Lower lobe of right lung (tissue), 2 donors: ENCODE measurements around the gene DDB1. TPM values are rescaled to one million over a fixed set of nuclear protein-coding genes. Genes with fewer than 3 reads are reported as not detected.

Source experiments
- ATAC-seq, 2 donors: fragments of 200-7000 bp; cut with Tn5 transposase; one replicate each; pipeline ENCODE4 v1.9.1; 2020 to 2022; ENCODE audit warnings: mild to moderate bottlenecking in 2 of 2, moderate library complexity in 2 of 2
- DNase-seq: peaks from one replicate; pipeline ENCODE4 v3.0.0-alpha.2; 2020
- H3K27ac ChIP-seq: fragments of 200-600 bp; one replicate; pipeline ENCODE4 v1.8.0; 2022
- H3K27me3 ChIP-seq: fragments of 200-600 bp; one replicate; pipeline ENCODE4 v1.8.0; 2022; ENCODE audit warnings: low read depth
- H3K36me3 ChIP-seq: fragments of 200-600 bp; one replicate; pipeline ENCODE4 v1.8.0; 2022; ENCODE audit warnings: mild to moderate bottlenecking
- H3K4me1 ChIP-seq: fragments of 200-600 bp; one replicate; pipeline ENCODE4 v1.8.0; 2022
- H3K4me3 ChIP-seq: fragments of 200-600 bp; one replicate; pipeline ENCODE4 v1.8.0; 2022; ENCODE audit warnings: mild to moderate bottlenecking
- H3K9me3 ChIP-seq: fragments of 200-600 bp; one replicate; pipeline ENCODE4 v1.8.0; 2022
- CTCF ChIP-seq: fragments of 200-600 bp; IDR thresholded peaks from one replicate; pipeline ENCODE4 v1.8.0; 2022; ENCODE audit warnings: antibody characterized with exemption, mild to moderate bottlenecking
- intact Hi-C: fragments of 100-400 bp; cut with DNase I; formaldehyde crosslinking; loops from one replicate; pipeline ENCODE4 v1.11.0; 2022
- total RNA-seq: library from RNA; stranded (reverse); fragmentation: NEBNext Ultra II Directional; extraction: Animal tissue kit (Norgen Biotek cat#: 25700); gene quantifications from one replicate; pipeline ENCODE4 v1.2.1, GENCODE V29; 2021
- donor health status: DM: no; HTN: yes; CAD: no; lungs with severe emphysema.

DDB1 gene
- total RNA-seq, 1 donor from 2014 or later: 122 TPM

- Histone ChIP-seq H3K27ac (no peak overlapping the region), H3K27me3 (no peaks in the 10 kb centered on the region), H3K4me3 (no peak overlapping the region), H3K36me3 (peaks cover 11% of the 10 kb centered on the region), H3K4me1 (peaks cover 54% of the 10 kb centered on the region), H3K9me3 (no peaks in the 10 kb centered on the region)
- DNase-seq: no peak
- no peak for TF ChIP-seq CTCF
- ATAC-seq: no peak
- intact Hi-C loops: no loop called here
Observed at GRCh38 chr11:61359516-61359915, 26.6 kb upstream of the DDB1 start.

GRCh38 chr11:61358566-61358965, 25.7 kb upstream of the DDB1 start:
- Histone ChIP-seq H3K27ac (no peak overlapping the region), H3K4me3 (no peak overlapping the region), H3K4me1 (peaks cover 50% of the 10 kb centered on the region), H3K36me3 (peaks cover 14% of the 10 kb centered on the region), H3K27me3 (no peaks in the 10 kb centered on the region), H3K9me3 (no peaks in the 10 kb centered on the region)
- no peak for TF ChIP-seq CTCF
- ATAC-seq: no peak
- intact Hi-C loops: no loop called here
- DNase-seq: no peak

- H3K27ac ChIP-seq: no peak overlapping the region
- DNase-seq (no peak), ATAC-seq (no peak)
- no peak for TF ChIP-seq CTCF
- no peak overlapping the region for H3K4me3 ChIP-seq
- H3K27me3 ChIP-seq: no peaks in the 10 kb centered on the region
- no peaks in the 10 kb centered on the region for H3K9me3 ChIP-seq
- H3K4me1 ChIP-seq: peaks cover 43% of the 10 kb centered on the region
- intact Hi-C loops: no loop called here
- peaks cover 21% of the 10 kb centered on the region for H3K36me3 ChIP-seq
Observed at GRCh38 chr11:61357894-61358239, 25.0 kb upstream of the DDB1 start.

- no peak for DNase-seq
- Histone ChIP-seq H3K27me3 (no peaks in the 10 kb centered on the region), H3K36me3 (peaks cover 26% of the 10 kb centered on the region), H3K27ac (peak overlapping the region; percentile 2), H3K4me3 (no peak overlapping the region), H3K9me3 (no peaks in the 10 kb centered on the region), H3K4me1 (peaks cover 40% of the 10 kb centered on the region)
- TF ChIP-seq CTCF: no peak
- no peak for ATAC-seq
- intact Hi-C loops: no loop called here
Observed at GRCh38 chr11:61357233-61357893, 24.5 kb upstream of the DDB1 start.

- H3K9me3 ChIP-seq: no peaks in the 10 kb centered on the region
- DNase-seq (no peak), ATAC-seq (no peak)
- H3K36me3 ChIP-seq: peaks cover 33% of the 10 kb centered on the region
- intact Hi-C loops: no loop called here
- no peak overlapping the region for H3K4me3 ChIP-seq
- no peaks in the 10 kb centered on the region for H3K27me3 ChIP-seq
- no peak for TF ChIP-seq CTCF
- H3K4me1 ChIP-seq: peaks cover 40% of the 10 kb centered on the region
- H3K27ac ChIP-seq: no peak overlapping the region
Observed at GRCh38 chr11:61356706-61357105, 23.8 kb upstream of the DDB1 start.

GRCh38 chr11:61354208-61354607, 21.3 kb upstream of the DDB1 start:
- H3K9me3 ChIP-seq: no peaks in the 10 kb centered on the region
- intact Hi-C loops: no loop called here
- no peak for TF ChIP-seq CTCF

More at GRCh38 chr11:61354208-61354607, 21.3 kb upstream of the DDB1 start:
- Histone ChIP-seq H3K27me3 (no peaks in the 10 kb centered on the region), H3K36me3 (peaks cover 55% of the 10 kb centered on the region), H3K27ac (no peak overlapping the region), H3K4me3 (no peak overlapping the region), H3K4me1 (peaks cover 19% of the 10 kb centered on the region)
- no peak for DNase-seq
- no peak for ATAC-seq
